Hepatocyte (in vitro differentiated cells): ENCODE measurements around the gene PCBP3.

Experiments used
- EZH2phosphoT487 ChIP-seq: fragments of 200-600 bp; sonication (generic); IDR thresholded peaks from one replicate; pipeline ENCODE4 v1.6.1; 2018; ENCODE audit warnings: antibody characterized with exemption, mild to moderate bottlenecking, low read depth, moderate library complexity; ENCODE audit not compliant: unreplicated experiment, severe bottlenecking
- TF ChIP-seq, protein P1 (sequence below): fragments of 200-600 bp; sonication (generic); IDR thresholded peaks from 2 replicates; pipeline ENCODE4 v1.5.1; 2016; ENCODE audit warnings: antibody characterized with exemption, mild to moderate bottlenecking; ENCODE audit not compliant: poor library complexity

- TF ChIP-seq, protein P1, sequence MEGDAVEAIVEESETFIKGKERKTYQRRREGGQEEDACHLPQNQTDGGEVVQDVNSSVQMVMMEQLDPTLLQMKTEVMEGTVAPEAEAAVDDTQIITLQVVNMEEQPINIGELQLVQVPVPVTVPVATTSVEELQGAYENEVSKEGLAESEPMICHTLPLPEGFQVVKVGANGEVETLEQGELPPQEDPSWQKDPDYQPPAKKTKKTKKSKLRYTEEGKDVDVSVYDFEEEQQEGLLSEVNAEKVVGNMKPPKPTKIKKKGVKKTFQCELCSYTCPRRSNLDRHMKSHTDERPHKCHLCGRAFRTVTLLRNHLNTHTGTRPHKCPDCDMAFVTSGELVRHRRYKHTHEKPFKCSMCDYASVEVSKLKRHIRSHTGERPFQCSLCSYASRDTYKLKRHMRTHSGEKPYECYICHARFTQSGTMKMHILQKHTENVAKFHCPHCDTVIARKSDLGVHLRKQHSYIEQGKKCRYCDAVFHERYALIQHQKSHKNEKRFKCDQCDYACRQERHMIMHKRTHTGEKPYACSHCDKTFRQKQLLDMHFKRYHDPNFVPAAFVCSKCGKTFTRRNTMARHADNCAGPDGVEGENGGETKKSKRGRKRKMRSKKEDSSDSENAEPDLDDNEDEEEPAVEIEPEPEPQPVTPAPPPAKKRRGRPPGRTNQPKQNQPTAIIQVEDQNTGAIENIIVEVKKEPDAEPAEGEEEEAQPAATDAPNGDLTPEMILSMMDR: no peak
- no peak for TF ChIP-seq EZH2phosphoT487
Observed at GRCh38 chr21:45919593-45919992, 276.1 kb downstream of the PCBP3 start.
